Fibroblast of lung (primary cell): ENCODE measurements around the gene LDLRAD3.

Source experiments
- CTCF ChIP-seq, 2 donors: IDR thresholded peaks in 1 of 2; conservative IDR thresholded peaks in 1 of 2; 1 replicate in 1 of 2; 2 replicates in 1 of 2; pipeline ENCODE4 v1.5.1; 2011 to 2012; ENCODE audit warnings: low read length in 2 of 2, control low read depth in 1 of 2, inconsistent platforms in 1 of 2, low read depth in 1 of 2, mild to moderate bottlenecking in 1 of 2
- EZH2 ChIP-seq: IDR thresholded peaks from 2 replicates; pipeline ENCODE4 v1.5.1; 2012; ENCODE audit warnings: low read length, control low read depth, mild to moderate bottlenecking; ENCODE audit errors: missing control alignments

- TF ChIP-seq EZH2 (no peak), CTCF (conservative IDR thresholded peaks at IDR 0.05 in 1 of 2, IDR thresholded peaks at IDR 0.05 in 1 of 2; ENCODE audit: low read depth in 1 of 2, low read length in 2 of 2) (no peak)
Measured at GRCh38 chr11:35930466-35930865, 13.4 kb upstream of the LDLRAD3 start.
